NCI-H1048 (cell line): ENCODE data around the gene INPP5E.

Experiments
- DNase-seq: peaks from one replicate; lab custom pipeline; 2025; lab: John Stamatoyannopoulos, UW

Gene INPP5E

DNA sequence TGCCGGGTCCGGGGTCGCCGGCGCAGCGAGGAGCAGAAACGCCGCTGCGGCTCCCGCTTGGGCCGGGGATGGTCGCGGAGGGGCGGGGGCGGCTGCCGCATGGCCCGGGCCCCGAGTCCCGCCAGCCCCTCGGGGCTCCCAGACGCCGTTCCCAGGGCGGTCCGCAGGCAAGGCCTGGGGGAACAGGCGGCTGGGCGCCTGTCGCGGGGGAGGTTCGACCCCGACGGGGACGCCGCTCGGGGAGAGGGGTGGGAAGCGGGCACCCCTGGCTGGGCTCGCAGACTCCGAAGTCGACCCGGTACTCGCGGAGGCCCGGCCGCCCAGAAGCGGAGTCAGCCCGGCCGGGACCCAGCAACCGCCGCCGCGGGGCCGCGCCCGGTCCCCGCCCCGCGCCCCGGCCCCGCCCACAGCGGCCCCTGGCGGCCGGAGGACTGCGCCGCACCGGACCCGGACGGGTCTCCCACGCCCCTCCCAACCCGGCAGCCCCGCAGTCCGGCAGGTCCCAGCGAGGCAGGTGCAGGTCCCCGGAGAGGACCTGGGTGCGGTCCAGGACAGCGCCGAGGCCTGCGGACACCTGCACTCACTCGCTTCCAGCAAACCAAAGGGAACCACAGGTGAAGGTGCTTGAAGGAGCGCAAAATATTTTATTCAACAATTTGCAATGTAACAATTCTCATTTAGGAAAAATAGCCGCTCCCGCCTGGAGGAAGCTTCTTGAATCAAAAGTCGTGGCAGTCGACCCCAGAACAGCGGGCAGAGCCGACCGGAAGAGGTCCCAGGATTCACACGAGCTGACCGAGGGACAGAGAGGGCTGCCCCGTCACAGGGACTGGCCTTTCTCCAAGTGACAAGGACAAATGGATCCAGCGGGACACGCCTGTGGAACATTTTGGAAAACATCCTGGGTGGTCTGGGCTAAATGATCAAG is at the start of gene INPP5E:
Gene INPP5E, minus strand, starts transcription at position 365 of the 928 bp plus-strand sequence. CDS start 426 bp downstream, outside the sequence.
- peak; percentile 31 for DNase-seq

- peak; percentile 18 for DNase-seq
Measured at GRCh38 chr9:136488247-136489214, 48.9 kb upstream of the INPP5E start.

DNA sequence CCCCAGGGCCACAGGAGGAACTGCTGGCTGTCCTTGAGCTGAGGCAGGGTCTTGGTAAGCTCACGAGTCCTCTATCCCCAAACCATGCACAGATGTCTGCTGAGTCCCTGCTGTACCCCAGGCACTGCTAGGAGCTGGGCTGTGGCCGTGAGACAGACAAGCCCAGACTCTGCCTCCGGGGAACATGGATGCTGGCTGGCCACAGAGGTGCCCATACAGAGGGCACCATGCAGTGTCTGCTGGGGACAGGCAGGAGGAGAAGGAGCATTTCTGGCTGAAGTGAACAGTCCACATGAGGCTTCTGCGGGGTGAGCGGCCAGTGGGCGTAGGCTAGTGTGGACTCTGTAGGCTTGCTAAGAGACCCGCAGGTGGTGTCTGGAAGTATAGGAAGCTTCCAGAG is 48.0 kb upstream of the INPP5E start:
- no peak for DNase-seq

DNA sequence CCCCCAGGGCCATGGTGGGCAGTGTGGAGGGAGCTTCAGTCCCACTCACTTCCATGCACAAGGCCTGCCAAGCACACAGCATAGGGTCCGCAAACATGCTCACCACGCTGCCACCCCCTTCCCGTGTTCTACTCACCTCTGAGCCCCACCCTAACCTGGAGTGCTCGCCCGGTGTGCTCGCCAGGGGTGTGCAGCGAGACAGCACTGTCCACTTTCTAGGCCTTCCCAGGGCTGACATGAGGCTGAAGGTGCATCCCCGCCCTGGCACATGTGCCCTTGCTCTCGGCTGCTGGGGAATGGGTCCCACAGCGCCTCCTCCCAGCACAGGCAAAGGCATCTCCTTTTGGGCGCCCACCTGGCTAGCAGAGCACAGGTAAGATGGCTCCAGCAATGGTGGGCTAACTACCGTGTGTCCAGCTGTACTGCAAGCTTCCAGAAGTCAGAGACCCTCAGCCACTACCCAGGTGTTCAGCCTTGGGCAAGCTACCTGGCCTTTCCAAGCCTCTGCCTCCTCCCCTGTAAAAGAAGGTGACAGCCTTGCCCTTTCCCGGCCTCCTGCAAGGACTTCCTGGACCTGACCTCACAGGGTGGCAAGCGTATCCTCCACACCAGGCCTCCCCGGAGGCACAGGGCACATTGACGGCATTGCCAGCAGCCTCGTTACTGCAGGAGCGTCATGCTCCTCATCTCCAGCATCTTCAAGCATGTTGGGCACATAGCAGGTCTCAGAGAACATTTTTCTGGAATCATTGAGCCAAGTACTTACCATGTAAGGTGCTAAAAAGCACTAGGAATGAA is 47.4 kb upstream of the INPP5E start:
- no peak for DNase-seq

DNA sequence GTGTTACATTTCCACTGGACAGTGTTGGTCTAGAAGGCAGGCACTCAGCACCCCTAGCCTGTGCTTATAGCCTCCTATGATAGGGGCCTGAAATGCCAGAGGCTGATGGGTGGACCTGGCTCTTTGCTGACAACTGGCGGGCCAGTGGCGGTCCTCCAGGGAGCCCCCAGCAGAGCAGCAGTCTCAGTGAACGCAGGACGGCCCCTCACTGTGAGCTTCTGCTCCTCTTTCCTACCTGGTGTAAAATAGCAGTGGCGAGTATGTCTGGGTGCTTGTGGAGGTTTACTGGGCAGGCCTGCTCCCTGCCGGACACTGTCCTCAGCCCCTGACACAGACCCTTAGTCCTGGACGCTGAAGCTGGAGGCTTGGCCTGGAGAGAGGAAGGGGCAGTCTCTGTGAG is 46.5 kb upstream of the INPP5E start:
- no peak for DNase-seq

DNA sequence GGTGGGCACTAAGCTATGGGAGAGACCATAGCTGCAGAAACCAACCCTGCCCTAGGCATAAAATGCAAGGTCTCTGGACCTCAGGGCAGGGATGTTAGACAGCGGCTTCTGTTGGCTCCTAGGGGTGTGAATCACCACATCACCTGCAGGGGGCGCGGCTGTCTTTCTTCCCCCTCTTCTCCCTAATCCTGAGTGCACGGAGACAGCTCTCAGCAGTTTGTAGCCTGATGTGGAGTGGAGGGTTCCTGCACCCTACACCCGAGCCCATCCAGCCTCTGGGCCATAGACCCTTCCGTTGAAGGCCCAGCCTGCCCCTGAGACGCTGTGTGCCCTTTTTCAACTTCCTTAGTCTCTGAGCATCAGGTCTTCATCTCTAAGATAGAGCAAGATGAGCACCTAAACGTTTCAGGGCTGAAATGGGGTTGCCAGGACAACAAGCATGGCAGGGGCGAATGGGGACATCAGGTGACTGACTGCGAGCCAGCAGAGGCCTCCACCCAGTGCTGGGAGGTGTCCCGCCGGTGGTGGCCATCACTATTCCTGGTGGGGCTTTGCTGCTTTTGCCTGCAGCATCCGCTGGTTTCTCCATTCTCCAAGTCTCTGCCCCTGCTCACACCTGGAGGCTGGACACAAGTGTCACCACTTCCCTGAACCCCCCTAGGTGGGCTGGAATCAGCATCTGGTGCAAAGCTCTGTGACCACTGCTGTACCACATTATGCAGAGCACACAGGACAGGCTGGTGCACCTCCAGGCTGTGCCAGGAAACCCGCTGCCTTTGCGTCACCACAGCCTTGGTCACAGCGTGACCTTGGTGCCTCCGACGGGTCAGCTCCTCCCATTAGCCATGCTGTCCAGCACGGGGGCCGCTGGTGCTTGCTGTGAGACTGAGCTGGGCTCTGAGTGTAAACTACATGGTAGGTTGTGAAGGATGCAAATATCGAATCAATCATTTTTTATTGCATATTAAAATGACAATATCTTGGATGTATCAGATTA is 45.7 kb upstream of the INPP5E start:
- peak; percentile 14 for DNase-seq

- DNase-seq: no peak
Measured at GRCh38 chr9:136484153-136485048, 44.8 kb upstream of the INPP5E start.

GRCh38 chr9:136483589-136484152 is 44.0 kb upstream of the INPP5E start:
- DNase-seq: peak; percentile 85

- DNase-seq: peak; percentile 99
Measured at GRCh38 chr9:136482793-136483588, 43.3 kb upstream of the INPP5E start, which contains the start of gene SEC16A. TSS of gene SEC16A (minus strand) at chr9:136483040. CDS start at chr9:136477615, 5,425 bp downstream.

- DNase-seq: no peak
Measured at GRCh38 chr9:136482046-136482792, 42.6 kb upstream of the INPP5E start.

DNA sequence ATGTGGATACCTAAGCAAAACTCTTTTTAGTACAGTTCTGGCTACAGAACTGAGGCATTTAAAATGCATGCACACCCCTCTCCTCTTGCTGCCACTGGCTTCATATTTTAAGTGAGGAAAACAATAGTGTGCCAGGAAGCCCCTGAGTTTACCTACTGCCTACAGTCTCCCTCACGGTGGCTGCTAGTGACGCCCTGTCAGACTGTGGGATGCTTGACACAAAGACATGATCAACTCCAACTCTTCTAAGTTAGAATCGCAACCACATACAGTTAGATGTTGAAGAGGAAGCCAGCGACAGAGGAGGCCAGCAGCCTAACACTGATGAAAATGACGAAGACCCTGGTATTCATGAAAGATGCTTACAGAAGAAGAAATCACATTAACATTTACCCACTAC is 41.9 kb upstream of the INPP5E start:
- DNase-seq: no peak

DNA sequence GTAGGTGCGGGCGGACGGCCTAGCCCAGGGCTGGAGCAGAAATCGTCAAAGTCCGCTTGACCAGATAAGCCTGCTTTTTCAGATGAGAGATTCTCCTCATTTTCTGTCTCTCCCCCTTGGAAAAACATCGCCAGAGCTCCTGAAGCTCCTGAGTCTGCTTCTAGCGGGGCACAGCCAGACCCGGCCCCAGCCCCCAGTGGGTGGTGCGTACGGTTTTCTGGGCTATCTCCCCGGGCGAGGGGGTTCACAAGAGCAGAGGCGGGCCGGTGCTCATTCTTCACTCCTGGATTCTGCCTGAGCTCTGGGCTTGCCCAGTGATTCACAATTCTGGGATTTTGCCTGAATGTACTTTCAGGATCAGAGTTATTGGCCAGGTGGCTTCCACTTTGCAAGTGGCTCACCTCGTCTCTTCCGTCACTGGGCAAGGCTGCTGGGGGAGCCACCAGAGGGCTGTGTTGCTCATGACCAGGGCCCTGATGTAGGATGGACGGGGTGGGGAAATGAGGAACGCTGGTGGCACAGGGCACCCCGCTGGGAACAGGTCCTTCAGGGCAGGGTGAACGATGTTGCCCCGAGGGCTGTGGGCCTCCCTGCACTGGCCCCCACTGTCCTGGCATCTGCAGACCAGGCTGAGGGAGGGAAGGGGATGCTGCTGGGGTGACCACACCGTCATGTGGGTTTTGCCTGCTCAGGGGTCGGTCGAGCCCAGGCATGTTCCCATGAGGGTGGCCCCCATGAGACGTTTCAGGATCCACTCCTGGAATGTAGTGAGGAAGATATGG is 36.9 kb upstream of the INPP5E start:
- DNase-seq: no peak

GRCh38 chr9:136474974-136475865 is 35.6 kb upstream of the INPP5E start:
- DNase-seq: no peak

GRCh38 chr9:136474021-136474640 is 34.5 kb upstream of the INPP5E start:
- DNase-seq: no peak

- no peak for DNase-seq
Measured at GRCh38 chr9:136473354-136473721, 33.7 kb upstream of the INPP5E start.
